ENCODE data around the gene LAMTOR1. TPM values are rescaled to one million over a fixed set of nuclear protein-coding genes. Genes with fewer than 3 reads are reported as not detected.

Gene LAMTOR1
- total RNA-seq, 1 donor from 2014 or later, result 96.0 TPM

GRCh38 chr11:72048766-72049460 is 54.2 kb downstream of the LAMTOR1 start:
- Histone ChIP-seq H3K9me3 (no peaks in the 10 kb centered on the region), H3K27me3 (ENCODE audit: low read depth) (no peaks in the 10 kb centered on the region), H3K4me1 (no peaks in the 10 kb centered on the region), H3K36me3 (peaks cover 20% of the 10 kb centered on the region), H3K4me3 (no peak overlapping the region), H3K27ac (no peak overlapping the region)
- TF ChIP-seq CTCF (IDR thresholded peaks at IDR 0.05), result no peak
- DNase-seq (no peak), ATAC-seq (no peak)
- intact Hi-C loops (cut with DNase I), result no loop called here

Small RNA genes within 50 kb of the gene (microRNA-seq; reads per million reads assigned to microRNA genes)
- gene MIR3165 (ENCODE audit: borderline number of aligned reads), result not detected

Other genes with a start within 250 kb of the LAMTOR1 start
- gene DEFB131B, start 224.8 kb downstream of the LAMTOR1 start, total RNA-seq, result not detected
- gene XNDC1N, start 174.7 kb downstream of the LAMTOR1 start, total RNA-seq, result 9.1 TPM
- gene RNF121, start 174.3 kb downstream of the LAMTOR1 start, total RNA-seq, result 24.7 TPM
- 18.0 TPM for gene IL18BP, start 104.4 kb downstream of the LAMTOR1 start, total RNA-seq
- gene NUMA1, start 22.8 kb downstream of the LAMTOR1 start, total RNA-seq, result 200 TPM
- 14.8 TPM for gene LRRC51, start 22.4 kb downstream of the LAMTOR1 start, total RNA-seq
- not detected for gene TOMT, start 2.6 kb upstream of the LAMTOR1 start, total RNA-seq
- gene ANAPC15, start 9.4 kb upstream of the LAMTOR1 start, total RNA-seq, result 22.7 TPM
- gene FOLR3, start 32.4 kb upstream of the LAMTOR1 start, total RNA-seq, result 53.1 TPM
- gene FOLR1, start 88.8 kb upstream of the LAMTOR1 start, total RNA-seq, result 134 TPM
- 28.1 TPM for gene FOLR2, start 113.5 kb upstream of the LAMTOR1 start, total RNA-seq
- 147 TPM for gene INPPL1, start 121.5 kb upstream of the LAMTOR1 start, total RNA-seq
- not detected for gene PHOX2A, start 140.9 kb upstream of the LAMTOR1 start, total RNA-seq